ENCODE measurements around the gene EIPR1.

GRCh38 chr2:3267869-3268704 is 109.5 kb downstream of the EIPR1 start:
- TF ChIP-seq CTCF (conservative IDR thresholded peaks at IDR 0.05; ENCODE audit: low read depth, low read length) (no peak), POLR2A (IDR thresholded peaks at IDR 0.05; ENCODE audit: low read depth, low read length) (no peak), RAD21 (IDR thresholded peaks at IDR 0.05; ENCODE audit: low read length) (no peak), CHD1 (IDR thresholded peaks at IDR 0.05; ENCODE audit: low read depth, low read length) (no peak), FOS (IDR thresholded peaks at IDR 0.05; ENCODE audit: low read depth, low read length) (no peak), ELK1 (IDR thresholded peaks at IDR 0.05; ENCODE audit: borderline replicate concordance, low read depth, low read length) (no peak), RFX5 (IDR thresholded peaks at IDR 0.05; ENCODE audit: low read depth, low read length) (no peak)

Data from IMR-90 (cell line).